SK-N-SH treated with all-trans-retinoic acid at 6 μM for 48 hours (cell line): ENCODE results near the gene ARID4B.

Experiments
- ATAC-seq: fragments of 200-7000 bp; cut with Tn5 transposase; 3 replicates; pipeline ENCODE4 v1.9.1; 2020; ENCODE audit warnings: mild to moderate bottlenecking, moderate library complexity
- ARNTL ChIP-seq: fragments of 450-650 bp; formaldehyde crosslinking; IDR thresholded peaks from 2 replicates; pipeline ENCODE4 v1.5.0; 2020; ENCODE audit warnings: low read depth, mild to moderate bottlenecking, moderate library complexity, borderline replicate concordance
- BACH2 ChIP-seq: fragments of 250-450 bp; sonication (Bioruptor Pico); IDR thresholded peaks from 2 replicates; pipeline ENCODE4 v1.9.0; 2021; ENCODE audit warnings: mild to moderate bottlenecking, borderline replicate concordance
- CSDC2 ChIP-seq: fragments of 250-450 bp; sonication (Bioruptor Pico); IDR thresholded peaks from 2 replicates; pipeline ENCODE4 v1.5.0; 2020; ENCODE audit warnings: mild to moderate bottlenecking, moderate library complexity
- CSRNP3 ChIP-seq: fragments of 250-450 bp; sonication (Bioruptor Pico); IDR thresholded peaks from 2 replicates; pipeline ENCODE4 v1.5.1; 2021; ENCODE audit warnings: mild to moderate bottlenecking, moderate library complexity
- ESRRG ChIP-seq: fragments of 250-450 bp; sonication (Bioruptor Pico); IDR thresholded peaks from 2 replicates; pipeline ENCODE4 v1.6.1; 2021; ENCODE audit warnings: mild to moderate bottlenecking
- GLIS3 ChIP-seq: fragments of 250-450 bp; sonication (Bioruptor Pico); IDR thresholded peaks from 2 replicates; pipeline ENCODE4 v1.5.0; 2020; ENCODE audit warnings: mild to moderate bottlenecking, moderate library complexity
- ISL1 ChIP-seq: fragments of 250-450 bp; sonication (Bioruptor Pico); IDR thresholded peaks from 2 replicates; pipeline ENCODE4 v2.1.2; 2022; ENCODE audit warnings: mild to moderate bottlenecking, moderate library complexity
- PATZ1 ChIP-seq: fragments of 250-450 bp; sonication (Bioruptor Pico); IDR thresholded peaks from 2 replicates; pipeline ENCODE4 v1.8.0; 2020; ENCODE audit warnings: mild to moderate bottlenecking, moderate library complexity, borderline replicate concordance
- PPARA ChIP-seq: fragments of 250-450 bp; sonication (Bioruptor Pico); IDR thresholded peaks from 2 replicates; pipeline ENCODE4 v1.5.0; 2020; ENCODE audit warnings: mild to moderate bottlenecking, borderline replicate concordance
- RARB ChIP-seq: fragments of 250-450 bp; sonication (Bioruptor Pico); IDR thresholded peaks from 2 replicates; pipeline ENCODE4 v1.8.0; 2021; ENCODE audit warnings: mild to moderate bottlenecking, moderate library complexity
- SNAI2 ChIP-seq: fragments of 250-450 bp; sonication (Bioruptor Pico); IDR thresholded peaks from 2 replicates; pipeline ENCODE4 v1.5.0; 2020; ENCODE audit warnings: mild to moderate bottlenecking, moderate library complexity
- TCF4 ChIP-seq: fragments of 250-450 bp; sonication (Bioruptor Pico); IDR thresholded peaks from 2 replicates; pipeline ENCODE4 v1.8.0; 2021; ENCODE audit warnings: mild to moderate bottlenecking, moderate library complexity, borderline replicate concordance
- TOX ChIP-seq: fragments of 250-450 bp; sonication (Bioruptor Pico); IDR thresholded peaks from 2 replicates; pipeline ENCODE4 v1.8.0; 2021; ENCODE audit warnings: mild to moderate bottlenecking, moderate library complexity, borderline replicate concordance
- ZC3H10 ChIP-seq: fragments of 250-450 bp; sonication (Bioruptor Pico); IDR thresholded peaks from 2 replicates; pipeline ENCODE4 v1.5.1; 2021; ENCODE audit warnings: mild to moderate bottlenecking, moderate library complexity
- ZFP3 ChIP-seq: fragments of 250-450 bp; sonication (Bioruptor Pico); IDR thresholded peaks from 2 replicates; pipeline ENCODE4 v1.5.0; 2020; ENCODE audit warnings: mild to moderate bottlenecking, moderate library complexity
- ZFP30 ChIP-seq: fragments of 450-650 bp; formaldehyde crosslinking; IDR thresholded peaks from 2 replicates; pipeline ENCODE4 v1.5.0; 2022; ENCODE audit warnings: mild to moderate bottlenecking, moderate library complexity
- ZNF565 ChIP-seq: fragments of 450-650 bp; formaldehyde crosslinking; conservative IDR thresholded peaks from 2 replicates; pipeline ENCODE4 v1.5.0; 2020; ENCODE audit warnings: low read depth, mild to moderate bottlenecking, moderate library complexity
- ZNF70 ChIP-seq: fragments of 450-650 bp; formaldehyde crosslinking; IDR thresholded peaks from 2 replicates; pipeline ENCODE4 v1.5.0; 2020; ENCODE audit warnings: mild to moderate bottlenecking, moderate library complexity
- ZNF8 ChIP-seq: fragments of 450-650 bp; formaldehyde crosslinking; IDR thresholded peaks from 2 replicates; pipeline ENCODE4 v1.5.0; 2020; ENCODE audit warnings: mild to moderate bottlenecking, moderate library complexity
- TF ChIP-seq, protein P1 (sequence below): fragments of 250-450 bp; sonication (Bioruptor Pico); IDR thresholded peaks from 2 replicates; pipeline ENCODE4 v1.5.0; 2020; ENCODE audit warnings: mild to moderate bottlenecking, moderate library complexity
- TF ChIP-seq, protein P2 (sequence below): fragments of 250-450 bp; sonication (Bioruptor Pico); IDR thresholded peaks from 2 replicates; pipeline ENCODE4 v1.5.1; 2020; ENCODE audit warnings: low read depth, mild to moderate bottlenecking, moderate library complexity

The ARID4B gene

GRCh38 chr1:235127203-235127602, 200.8 kb downstream of the ARID4B start:
- ATAC-seq = no peak

DNA sequence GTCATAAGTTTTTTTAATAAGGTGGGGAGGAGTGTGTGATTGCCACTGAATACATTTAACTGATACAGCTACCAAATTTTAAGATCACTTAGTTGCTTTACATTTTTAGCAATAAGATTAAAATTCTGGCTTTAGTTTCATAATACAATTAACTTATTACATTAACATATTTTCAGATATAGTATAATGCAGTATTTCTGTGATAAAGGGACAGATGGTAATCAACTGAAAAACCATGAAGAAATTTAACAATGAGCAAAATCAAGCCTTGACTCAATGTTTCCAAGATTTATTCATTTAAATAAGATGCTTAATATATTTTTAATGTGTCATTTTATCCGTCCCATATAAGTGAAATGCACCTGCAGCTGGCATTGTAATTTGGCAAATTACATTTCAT, 203.3 kb downstream of the ARID4B start:
- TF ChIP-seq ZNF70 (CRISPR knock-in tag) (no peak), TCF4 (CRISPR knock-in tag) (no peak), ZNF8 (no peak), ARNTL (no peak), ZC3H10 (no peak), ZNF565 (CRISPR knock-in tag) (no peak), PPARA (CRISPR knock-in tag) (no peak), ZFP30 (CRISPR knock-in tag) (no peak), ZFP3 (no peak), CSDC2 (CRISPR knock-in tag) (no peak), RARB (CRISPR knock-in tag) (no peak)
- TF ChIP-seq, protein P1, sequence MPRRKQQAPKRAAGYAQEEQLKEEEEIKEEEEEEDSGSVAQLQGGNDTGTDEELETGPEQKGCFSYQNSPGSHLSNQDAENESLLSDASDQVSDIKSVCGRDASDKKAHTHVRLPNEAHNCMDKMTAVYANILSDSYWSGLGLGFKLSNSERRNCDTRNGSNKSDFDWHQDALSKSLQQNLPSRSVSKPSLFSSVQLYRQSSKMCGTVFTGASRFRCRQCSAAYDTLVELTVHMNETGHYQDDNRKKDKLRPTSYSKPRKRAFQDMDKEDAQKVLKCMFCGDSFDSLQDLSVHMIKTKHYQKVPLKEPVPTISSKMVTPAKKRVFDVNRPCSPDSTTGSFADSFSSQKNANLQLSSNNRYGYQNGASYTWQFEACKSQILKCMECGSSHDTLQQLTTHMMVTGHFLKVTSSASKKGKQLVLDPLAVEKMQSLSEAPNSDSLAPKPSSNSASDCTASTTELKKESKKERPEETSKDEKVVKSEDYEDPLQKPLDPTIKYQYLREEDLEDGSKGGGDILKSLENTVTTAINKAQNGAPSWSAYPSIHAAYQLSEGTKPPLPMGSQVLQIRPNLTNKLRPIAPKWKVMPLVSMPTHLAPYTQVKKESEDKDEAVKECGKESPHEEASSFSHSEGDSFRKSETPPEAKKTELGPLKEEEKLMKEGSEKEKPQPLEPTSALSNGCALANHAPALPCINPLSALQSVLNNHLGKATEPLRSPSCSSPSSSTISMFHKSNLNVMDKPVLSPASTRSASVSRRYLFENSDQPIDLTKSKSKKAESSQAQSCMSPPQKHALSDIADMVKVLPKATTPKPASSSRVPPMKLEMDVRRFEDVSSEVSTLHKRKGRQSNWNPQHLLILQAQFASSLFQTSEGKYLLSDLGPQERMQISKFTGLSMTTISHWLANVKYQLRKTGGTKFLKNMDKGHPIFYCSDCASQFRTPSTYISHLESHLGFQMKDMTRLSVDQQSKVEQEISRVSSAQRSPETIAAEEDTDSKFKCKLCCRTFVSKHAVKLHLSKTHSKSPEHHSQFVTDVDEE (CRISPR knock-in tag) = no peak
- TF ChIP-seq, all 23 proteins: peak for 0
- ATAC-seq = no peak

More at GRCh38 chr1:235127203-235127602, 200.8 kb downstream of the ARID4B start:
- TF ChIP-seq PPARA (CRISPR knock-in tag) (no peak), TCF4 (CRISPR knock-in tag) (no peak), ESRRG (CRISPR knock-in tag) (no peak), BACH2 (CRISPR knock-in tag) (no peak), ZC3H10 (no peak), SNAI2 (no peak), CSRNP3 (CRISPR knock-in tag) (no peak), ARNTL (no peak), ISL1 (CRISPR knock-in tag) (no peak), ZFP3 (no peak), PATZ1 (CRISPR knock-in tag) (no peak), ZNF8 (no peak), TOX (no peak), GLIS3 (no peak), RARB (CRISPR knock-in tag) (no peak), ZNF565 (CRISPR knock-in tag) (no peak)

DNA sequence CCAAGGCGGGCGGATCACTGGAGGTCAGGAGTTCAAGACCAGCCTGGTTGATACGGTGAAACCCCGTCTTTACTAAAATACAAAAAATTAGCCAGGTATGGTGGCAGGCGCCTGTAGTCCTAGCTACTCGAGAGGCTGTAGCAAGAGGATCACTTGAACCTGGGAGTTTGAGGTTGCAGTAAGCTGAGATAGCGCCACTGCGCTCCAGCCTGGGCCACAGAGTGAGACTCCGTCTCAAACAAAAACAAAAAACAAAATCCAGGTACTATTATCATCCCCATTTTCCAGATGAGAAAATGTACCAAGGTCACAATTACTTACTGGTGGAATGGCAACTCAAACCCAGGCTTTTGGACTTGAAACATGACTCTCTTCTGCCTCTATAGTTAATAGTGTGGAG, 203.9 kb downstream of the ARID4B start:
- no peak for ATAC-seq
- TF ChIP-seq GLIS3 (no peak), PATZ1 (CRISPR knock-in tag) (no peak), SNAI2 (no peak), TOX (no peak), ZFP3 (no peak), ARNTL (no peak), BACH2 (CRISPR knock-in tag) (no peak), ZNF8 (no peak), CSDC2 (CRISPR knock-in tag) (no peak), CSRNP3 (CRISPR knock-in tag) (no peak), ZC3H10 (no peak), PPARA (CRISPR knock-in tag) (no peak)
- TF ChIP-seq, protein P2, sequence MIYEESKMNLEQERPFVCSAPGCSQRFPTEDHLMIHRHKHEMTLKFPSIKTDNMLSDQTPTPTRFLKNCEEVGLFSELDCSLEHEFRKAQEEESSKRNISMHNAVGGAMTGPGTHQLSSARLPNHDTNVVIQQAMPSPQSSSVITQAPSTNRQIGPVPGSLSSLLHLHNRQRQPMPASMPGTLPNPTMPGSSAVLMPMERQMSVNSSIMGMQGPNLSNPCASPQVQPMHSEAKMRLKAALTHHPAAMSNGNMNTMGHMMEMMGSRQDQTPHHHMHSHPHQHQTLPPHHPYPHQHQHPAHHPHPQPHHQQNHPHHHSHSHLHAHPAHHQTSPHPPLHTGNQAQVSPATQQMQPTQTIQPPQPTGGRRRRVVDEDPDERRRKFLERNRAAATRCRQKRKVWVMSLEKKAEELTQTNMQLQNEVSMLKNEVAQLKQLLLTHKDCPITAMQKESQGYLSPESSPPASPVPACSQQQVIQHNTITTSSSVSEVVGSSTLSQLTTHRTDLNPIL (CRISPR knock-in tag) = no peak
- TF ChIP-seq, protein P1 (CRISPR knock-in tag) = no peak
